Panc1 (cell line): Measurements from ENCODE around the gene AP4B1. TPM values are rescaled to one million over a fixed set of nuclear protein-coding genes. Genes with fewer than 3 reads are reported as not detected.

Experiments
- ATAC-seq: fragments of 200-7000 bp; cut with Tn5 transposase; 2 replicates; pipeline ENCODE4 v1.9.1; 2020; ENCODE audit warnings: mild to moderate bottlenecking, moderate library complexity
- BruUV-seq: library from RNA; stranded (reverse); fragments of 400-500 nt; replicated peaks from 2 replicates; lab custom pipeline; 2021; lab: Mats Ljungman, UMichigan
- CTCF ChIA-PET: fragments of 300-600 bp; sonication (Branson Sonifier 250); formaldehyde crosslinking; loops from one replicate; lab custom pipeline; 2022; ENCODE audit warnings: antibody characterized with exemption; lab: Charles Lee
- POLR2A ChIA-PET: fragments of 300-600 bp; sonication (Branson Sonifier 250); formaldehyde crosslinking; loops from one replicate; lab custom pipeline; 2022; ENCODE audit warnings: antibody characterized with exemption; lab: Charles Lee
- DNase-seq: peaks from one replicate; pipeline ENCODE4 v3.0.0-alpha.2; 2010; ENCODE audit warnings: low read depth, low spot score
- H3K27ac ChIP-seq: 2 replicates; pipeline ENCODE4 v1.5.1; 2011; ENCODE audit warnings: mild to moderate bottlenecking, low read length, inconsistent platforms
- H3K27me3 ChIP-seq: fragments of 200-500 bp; sonication (Bioruptor generic); 2 replicates; pipeline ENCODE4 v1.6.0; 2014; ENCODE audit warnings: low read length, inconsistent platforms; ENCODE audit not compliant: control insufficient read depth, insufficient read depth
- H3K36me3 ChIP-seq: fragments of 200-500 bp; sonication (Bioruptor generic); 2 replicates; pipeline ENCODE4 v1.5.1; 2014; ENCODE audit warnings: inconsistent platforms, mild to moderate bottlenecking, low read length, moderate library complexity; ENCODE audit not compliant: control insufficient read depth, insufficient read depth
- H3K4me1 ChIP-seq: 2 replicates; pipeline ENCODE4 v1.5.1; 2011; ENCODE audit warnings: inconsistent platforms, mild to moderate bottlenecking, low read length, moderate library complexity; ENCODE audit not compliant: control insufficient read depth, insufficient read depth
- H3K4me3 ChIP-seq, 2 experiments: 2 replicates each; pipeline ENCODE4 v1.5.1; 2011 to 2012; ENCODE audit warnings: low read depth in 2 of 2, low read length in 2 of 2, mild to moderate bottlenecking in 2 of 2, inconsistent platforms in 1 of 2, moderate library complexity in 1 of 2
- H3K9me3 ChIP-seq: fragments of 200-500 bp; sonication (Bioruptor generic); 2 replicates; pipeline ENCODE4 v1.5.1; 2014; ENCODE audit warnings: low read depth, mild to moderate bottlenecking, inconsistent platforms, low read length, moderate library complexity; ENCODE audit not compliant: control insufficient read depth, insufficient read depth
- POLR2AphosphoS5 ChIP-seq: IDR thresholded peaks from 2 replicates; pipeline ENCODE4 v1.6.1; 2012; ENCODE audit warnings: mild to moderate bottlenecking, low read depth, low read length, moderate library complexity
- SIN3A ChIP-seq: IDR thresholded peaks from 2 replicates; pipeline ENCODE4 v1.6.1; 2012; ENCODE audit warnings: low read depth, mild to moderate bottlenecking, low read length, moderate library complexity, borderline replicate concordance; ENCODE audit not compliant: insufficient read depth
- TCF7L2 ChIP-seq: IDR thresholded peaks from 2 replicates; pipeline ENCODE4 v1.6.1; 2011; ENCODE audit warnings: mild to moderate bottlenecking, low read depth, low read length, inconsistent platforms
- in situ Hi-C: cut with HindIII; loops from 2 replicates; pipeline ENCODE4 v1.10.0; 2016; ENCODE audit warnings: low sequenced_read_pairs, low pct_unique_long_range_greater_than_20kb
- intact Hi-C: fragments of 100-400 bp; cut with micrococcal nuclease; formaldehyde crosslinking; loops from one replicate; pipeline ENCODE4 v1.10.0; 2022; ENCODE audit not compliant: unreplicated experiment
- total RNA-seq: library from RNA; stranded (reverse); gene quantifications from one replicate; pipeline ENCODE4 v1.2.1, GENCODE V29; 2021; ENCODE audit not compliant: unreplicated experiment
- TF ChIP-seq, protein P1 (sequence below): fragments of 450-650 bp; IDR thresholded peaks from 2 replicates; pipeline ENCODE4 v1.5.1; 2017; ENCODE audit warnings: mild to moderate bottlenecking
- TF ChIP-seq, protein P2 (sequence below), 2 experiments: IDR thresholded peaks; 2 replicates each; pipeline ENCODE4 v1.6.1; 2011 to 2012; ENCODE audit warnings: low read depth in 2 of 2, control low read depth in 1 of 2, low read length in 1 of 2, mild to moderate bottlenecking in 1 of 2, moderate library complexity in 1 of 2; ENCODE audit not compliant: insufficient read depth in 1 of 2

Gene AP4B1
- total RNA-seq, 1 experiment from 2014 or later: 14.2 TPM

DNA sequence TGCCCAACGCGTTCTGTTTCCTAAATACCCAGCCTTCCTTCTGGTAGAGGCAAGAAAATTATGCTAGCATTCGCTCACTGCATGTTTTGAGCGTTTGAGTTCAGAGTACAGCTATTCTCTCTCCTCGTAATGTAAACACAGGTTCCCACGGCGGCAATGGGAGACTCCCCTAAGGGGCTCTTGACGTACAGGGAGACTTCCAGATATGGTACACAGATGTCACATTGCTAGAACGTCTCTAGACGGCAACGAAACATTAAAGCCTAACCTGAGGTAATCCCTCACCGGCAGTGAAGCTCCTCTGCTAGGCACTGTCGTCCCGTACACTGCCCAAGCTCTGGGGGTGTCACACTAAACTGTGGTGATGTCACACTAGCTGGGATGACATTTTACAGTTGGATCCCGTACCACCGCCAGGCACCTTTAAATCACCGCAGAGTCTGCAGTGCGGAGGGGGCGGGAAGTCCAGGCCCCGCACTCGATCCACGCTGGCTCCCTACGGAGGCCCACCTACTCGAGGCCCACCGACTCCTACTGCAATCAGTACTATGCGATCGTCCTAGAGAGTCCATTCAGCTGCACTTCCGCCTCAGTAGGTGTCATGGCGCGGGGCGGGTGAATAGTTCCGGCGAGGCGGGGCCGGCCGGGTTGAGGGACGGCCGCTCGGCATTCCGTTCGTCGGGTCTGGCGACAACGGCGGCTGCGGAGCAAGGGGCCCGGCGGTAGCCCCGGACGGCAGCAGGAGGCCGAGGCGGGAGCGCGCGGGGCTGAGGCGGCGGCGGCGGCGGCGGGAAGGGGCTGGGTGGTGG is 24.5 kb upstream of the AP4B1 start, which contains the start of gene HIPK1:
TSS of gene HIPK1 (plus strand) at position 384 of the 809 bp plus-strand sequence.
- intact Hi-C loops (no loop called here), in situ Hi-C loops (no loop called here)
- DNase-seq (peak; percentile 53), ATAC-seq (peak; percentile 97)
- peaks cover 15% of the 10 kb centered on the region for H3K4me1 ChIP-seq
- TF ChIP-seq POLR2AphosphoS5: peak; percentile 62
- peak; percentile 40 for TF ChIP-seq SIN3A
- TF ChIP-seq TCF7L2: no peak
- TF ChIP-seq, protein P1, sequence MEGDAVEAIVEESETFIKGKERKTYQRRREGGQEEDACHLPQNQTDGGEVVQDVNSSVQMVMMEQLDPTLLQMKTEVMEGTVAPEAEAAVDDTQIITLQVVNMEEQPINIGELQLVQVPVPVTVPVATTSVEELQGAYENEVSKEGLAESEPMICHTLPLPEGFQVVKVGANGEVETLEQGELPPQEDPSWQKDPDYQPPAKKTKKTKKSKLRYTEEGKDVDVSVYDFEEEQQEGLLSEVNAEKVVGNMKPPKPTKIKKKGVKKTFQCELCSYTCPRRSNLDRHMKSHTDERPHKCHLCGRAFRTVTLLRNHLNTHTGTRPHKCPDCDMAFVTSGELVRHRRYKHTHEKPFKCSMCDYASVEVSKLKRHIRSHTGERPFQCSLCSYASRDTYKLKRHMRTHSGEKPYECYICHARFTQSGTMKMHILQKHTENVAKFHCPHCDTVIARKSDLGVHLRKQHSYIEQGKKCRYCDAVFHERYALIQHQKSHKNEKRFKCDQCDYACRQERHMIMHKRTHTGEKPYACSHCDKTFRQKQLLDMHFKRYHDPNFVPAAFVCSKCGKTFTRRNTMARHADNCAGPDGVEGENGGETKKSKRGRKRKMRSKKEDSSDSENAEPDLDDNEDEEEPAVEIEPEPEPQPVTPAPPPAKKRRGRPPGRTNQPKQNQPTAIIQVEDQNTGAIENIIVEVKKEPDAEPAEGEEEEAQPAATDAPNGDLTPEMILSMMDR: no peak
- H3K36me3 ChIP-seq: peaks cover 3% of the 10 kb centered on the region; the same call in 1 of the 2 replicates
- CTCF ChIA-PET: no interaction called here
- BruUV-seq: TSS peak; percentile 90
- H3K4me3 ChIP-seq: peak within 1 kb of the TSS; percentile 85 to 90
- H3K9me3 ChIP-seq: no peaks in the 10 kb centered on the region
- peak within 1 kb of the TSS; percentile 84 for H3K27ac ChIP-seq
- H3K27me3 ChIP-seq: no peaks in the 10 kb centered on the region
- POLR2A ChIA-PET: interaction anchor here (0.8 kb wide), 1 partner anchor 17 kb away, joined by 3 read pairs; no protein-coding TSS in a partner anchor

- peak overlapping the region; percentile 84 for H3K27ac ChIP-seq
- H3K4me1 ChIP-seq: peaks cover 15% of the 10 kb centered on the region
- H3K9me3 ChIP-seq: no peaks in the 10 kb centered on the region
- DNase-seq (no peak), ATAC-seq (no peak)
- peak overlapping the region; percentile 85 to 90 for H3K4me3 ChIP-seq
- no TSS peak for BruUV-seq
- POLR2A ChIA-PET: no interaction called here
- no peaks in the 10 kb centered on the region for H3K27me3 ChIP-seq
- intact Hi-C loops: no loop called here
- CTCF ChIA-PET: no interaction called here
- TF ChIP-seq SIN3A (no peak), TCF7L2 (no peak), POLR2AphosphoS5 (no peak)
- TF ChIP-seq, protein P2, sequence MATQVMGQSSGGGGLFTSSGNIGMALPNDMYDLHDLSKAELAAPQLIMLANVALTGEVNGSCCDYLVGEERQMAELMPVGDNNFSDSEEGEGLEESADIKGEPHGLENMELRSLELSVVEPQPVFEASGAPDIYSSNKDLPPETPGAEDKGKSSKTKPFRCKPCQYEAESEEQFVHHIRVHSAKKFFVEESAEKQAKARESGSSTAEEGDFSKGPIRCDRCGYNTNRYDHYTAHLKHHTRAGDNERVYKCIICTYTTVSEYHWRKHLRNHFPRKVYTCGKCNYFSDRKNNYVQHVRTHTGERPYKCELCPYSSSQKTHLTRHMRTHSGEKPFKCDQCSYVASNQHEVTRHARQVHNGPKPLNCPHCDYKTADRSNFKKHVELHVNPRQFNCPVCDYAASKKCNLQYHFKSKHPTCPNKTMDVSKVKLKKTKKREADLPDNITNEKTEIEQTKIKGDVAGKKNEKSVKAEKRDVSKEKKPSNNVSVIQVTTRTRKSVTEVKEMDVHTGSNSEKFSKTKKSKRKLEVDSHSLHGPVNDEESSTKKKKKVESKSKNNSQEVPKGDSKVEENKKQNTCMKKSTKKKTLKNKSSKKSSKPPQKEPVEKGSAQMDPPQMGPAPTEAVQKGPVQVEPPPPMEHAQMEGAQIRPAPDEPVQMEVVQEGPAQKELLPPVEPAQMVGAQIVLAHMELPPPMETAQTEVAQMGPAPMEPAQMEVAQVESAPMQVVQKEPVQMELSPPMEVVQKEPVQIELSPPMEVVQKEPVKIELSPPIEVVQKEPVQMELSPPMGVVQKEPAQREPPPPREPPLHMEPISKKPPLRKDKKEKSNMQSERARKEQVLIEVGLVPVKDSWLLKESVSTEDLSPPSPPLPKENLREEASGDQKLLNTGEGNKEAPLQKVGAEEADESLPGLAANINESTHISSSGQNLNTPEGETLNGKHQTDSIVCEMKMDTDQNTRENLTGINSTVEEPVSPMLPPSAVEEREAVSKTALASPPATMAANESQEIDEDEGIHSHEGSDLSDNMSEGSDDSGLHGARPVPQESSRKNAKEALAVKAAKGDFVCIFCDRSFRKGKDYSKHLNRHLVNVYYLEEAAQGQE (IDR thresholded peaks at IDR 0.05; ENCODE audit: insufficient read depth in 1 of 2, low read depth in 2 of 2, low read length in 1 of 2): no peak
- TF ChIP-seq, protein P1: no peak
- H3K36me3 ChIP-seq: peaks cover 3% of the 10 kb centered on the region; the same call in 1 of the 2 replicates
- in situ Hi-C loops: no loop called here
Measured at GRCh38 chr1:113928187-113928930, 23.8 kb upstream of the AP4B1 start.
